ENCODE data around the gene CENPP. TPM values are rescaled to one million over a fixed set of nuclear protein-coding genes. Genes with fewer than 3 reads are reported as not detected.
A peak's percentile ranks its signal among the peaks of the same experiment; 100 is the strongest.

The CENPP gene
- total RNA-seq, 1 experiment from 2014 or later = 4.2 TPM

GRCh38 chr9:92292338-92293074 lies 33.2 kb upstream of the CENPP start:
- POLR2A ChIA-PET = interaction anchor here (0.6 to 2.0 kb wide), 7 partner anchors 14 to 378 kb away, joined by 3 to 9 read pairs (median 6); partner anchors contain the start of genes CENPP, IPPK and NOL8
- intact Hi-C loops (cut with micrococcal nuclease) = loop anchor here (1.0 to 5.0 kb wide), 3 partner anchors 33 to 154 kb away; partner anchors contain the start of genes CENPP and NOL8
- Mint-ChIP-seq H3K36me3 (ENCODE audit: insufficient read depth, unreplicated experiment) (peaks cover 77% of the 10 kb centered on the region), H3K4me3 (ENCODE audit: unreplicated experiment) (peak overlapping the region; percentile 80), H3K9me3 (ENCODE audit: unreplicated experiment) (no peaks in the 10 kb centered on the region), H3K4me1 (ENCODE audit: insufficient read depth, unreplicated experiment) (peaks cover 32% of the 10 kb centered on the region), H3K27me3 (ENCODE audit: insufficient read depth, unreplicated experiment) (no peaks in the 10 kb centered on the region), H3K27ac (ENCODE audit: low read depth, unreplicated experiment) (peak overlapping the region; percentile 96)
- CTCF ChIA-PET = interaction anchor here (0.8 to 2.8 kb wide), 5 partner anchors 13 to 157 kb away, joined by 3 to 18 read pairs (median 5); partner anchors contain the start of gene CENPP
- DNase-seq (ENCODE audit: unreplicated experiment) = peak; percentile 27
- BruUV-seq (replicated peaks) = no TSS peak
- no peak for TF ChIP-seq CTCF (IDR thresholded peaks at IDR 0.05; ENCODE audit: unreplicated experiment)

- ChIA-PET CTCF (interaction anchor here (2.7 to 2.8 kb wide), 2 partner anchors 153 to 158 kb away, joined by 9 to 18 read pairs; no protein-coding TSS in a partner anchor), POLR2A (interaction anchor here (0.8 to 1.1 kb wide), 3 partner anchors 13 to 377 kb away, joined by 5 to 6 read pairs (median 6); partner anchors contain the start of gene IPPK)
- BruUV-seq (replicated peaks) = TSS peak; percentile 74
- Mint-ChIP-seq H3K4me3 (ENCODE audit: unreplicated experiment) (peak overlapping the region; percentile 80), H3K27ac (ENCODE audit: low read depth, unreplicated experiment) (peak overlapping the region; percentile 96), H3K36me3 (ENCODE audit: insufficient read depth, unreplicated experiment) (peaks cover 77% of the 10 kb centered on the region), H3K9me3 (ENCODE audit: unreplicated experiment) (no peaks in the 10 kb centered on the region), H3K27me3 (ENCODE audit: insufficient read depth, unreplicated experiment) (no peaks in the 10 kb centered on the region), H3K4me1 (ENCODE audit: insufficient read depth, unreplicated experiment) (peaks cover 32% of the 10 kb centered on the region)
- intact Hi-C loops (cut with micrococcal nuclease) = loop anchor here (1.0 to 5.0 kb wide), 3 partner anchors 32 to 155 kb away; partner anchors contain the start of genes CENPP and NOL8
- no peak for TF ChIP-seq CTCF (IDR thresholded peaks at IDR 0.05; ENCODE audit: unreplicated experiment)
- no peak for DNase-seq (ENCODE audit: unreplicated experiment)
These were observed 32.7 kb upstream of the CENPP start for GRCh38 chr9:92293075-92293354.

GRCh38 chr9:92293452-92294296 lies 32.1 kb upstream of the CENPP start, which contains the start of gene IARS1:
Gene IARS1, minus strand, starts transcription at chr9:92293697. Its CDS starts 4,278 bp downstream, at chr9:92289419.
- Mint-ChIP-seq H3K4me1 (ENCODE audit: insufficient read depth, unreplicated experiment) (peaks cover 27% of the 10 kb centered on the region), H3K4me3 (ENCODE audit: unreplicated experiment) (peak within 1 kb of the TSS; percentile 80), H3K27me3 (ENCODE audit: insufficient read depth, unreplicated experiment) (no peaks in the 10 kb centered on the region), H3K27ac (ENCODE audit: low read depth, unreplicated experiment) (peak within 1 kb of the TSS; percentile 96), H3K36me3 (ENCODE audit: insufficient read depth, unreplicated experiment) (peaks cover 77% of the 10 kb centered on the region), H3K9me3 (ENCODE audit: unreplicated experiment) (no peaks in the 10 kb centered on the region)
- CTCF ChIA-PET = interaction anchor here (0.7 to 2.8 kb wide), 5 partner anchors 16 to 159 kb away, joined by 3 to 18 read pairs (median 5); no protein-coding TSS in a partner anchor
- TF ChIP-seq CTCF (IDR thresholded peaks at IDR 0.05; ENCODE audit: unreplicated experiment) = no peak
- TSS peak; percentile 90 for BruUV-seq (replicated peaks)
- POLR2A ChIA-PET = interaction anchor here (0.7 to 1.8 kb wide), 12 partner anchors 12 to 377 kb away, joined by 3 to 12 read pairs (median 4); partner anchors contain the start of genes CENPP, IPPK and NOL8
- DNase-seq (ENCODE audit: unreplicated experiment) = peak; percentile 98
- intact Hi-C loops (cut with micrococcal nuclease) = loop anchor here (1.0 to 5.0 kb wide), 3 partner anchors 32 to 155 kb away; partner anchors contain the start of genes CENPP and NOL8

All from MCF 10A (cell line).